HAP-1 (cell line): ENCODE measurements around the gene TAF11.
"Not testable (repeated sequence)": the region's sequence is repeated elsewhere in the genome, so short reads cannot be mapped to it uniquely, and the experiment has no call there.

Source experiments
- DNase-seq, 2 experiments: peaks; one replicate each; pipeline ENCODE4 v3.0.0-alpha.2; 2016 to 2020; ENCODE audit warnings: low spot score in 2 of 2
- H3K27me3 ChIP-seq: fragments of 250-450 bp; sonication (Bioruptor Pico); 2 replicates; pipeline ENCODE4 v1.5.1; 2020; ENCODE audit warnings: low read depth, mild to moderate bottlenecking, moderate library complexity
- H3K36me3 ChIP-seq: fragments of 250-450 bp; sonication (Bioruptor Pico); replicated peaks from 2 replicates; pipeline ENCODE4 v1.5.1; 2020; ENCODE audit warnings: mild to moderate bottlenecking
- H3K4me1 ChIP-seq: fragments of 250-450 bp; sonication (Bioruptor Pico); 2 replicates; pipeline ENCODE4 v1.5.1; 2020; ENCODE audit warnings: mild to moderate bottlenecking
- H3K4me3 ChIP-seq: fragments of 250-450 bp; sonication (Bioruptor Pico); 2 replicates; pipeline ENCODE4 v1.5.1; 2020; ENCODE audit warnings: mild to moderate bottlenecking, moderate library complexity
- H3K9me3 ChIP-seq: fragments of 250-450 bp; sonication (Bioruptor Pico); 2 replicates; pipeline ENCODE4 v1.5.1; 2020; ENCODE audit warnings: mild to moderate bottlenecking, moderate library complexity
- in situ Hi-C: fragments of 300-500 bp; cut with MboI; formaldehyde crosslinking; loops from 3 replicates; pipeline ENCODE4 v1.14.3; 2020; ENCODE audit warnings: low sequenced_read_pairs, inconsistent platforms, mixed read lengths

TAF11 gene

DNA sequence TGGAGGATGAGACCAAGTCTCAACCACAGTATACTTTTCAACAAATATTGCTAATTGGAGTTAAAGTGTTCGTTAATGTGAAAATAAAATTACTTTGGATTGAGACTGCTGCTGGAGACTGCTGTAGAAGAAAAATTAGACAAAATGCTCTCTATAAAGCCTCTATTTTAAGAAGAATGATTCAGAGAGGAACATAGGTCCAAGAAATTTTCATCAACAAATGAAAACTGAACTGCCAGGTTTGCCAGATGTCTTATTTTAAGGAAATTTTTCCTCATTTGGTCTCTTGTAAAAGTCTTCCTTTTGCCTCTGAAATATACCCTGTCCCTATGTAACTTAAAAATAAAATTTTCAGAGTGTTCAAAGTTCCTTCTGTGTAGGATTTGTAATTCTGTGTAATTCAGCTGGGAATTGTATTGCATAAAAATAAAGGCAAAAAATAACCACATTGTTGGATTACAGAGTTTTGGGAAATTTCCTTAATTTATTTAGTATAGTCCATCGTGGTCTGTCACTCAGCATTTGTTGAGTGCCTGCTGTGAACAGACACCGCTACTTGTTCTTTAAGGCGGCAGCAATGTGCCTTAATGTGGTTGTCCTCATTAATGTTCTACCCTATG lies 28.6 kb upstream of the TAF11 start:
- Histone ChIP-seq H3K9me3 (no peaks in the 10 kb centered on the region), H3K27me3 (no peaks in the 10 kb centered on the region), H3K36me3 (no peaks in the 10 kb centered on the region), H3K4me3 (no peak overlapping the region), H3K4me1 (peaks cover 5% of the 10 kb centered on the region)
- no peak for DNase-seq
- in situ Hi-C loops, result no loop called here

- in situ Hi-C loops, result no loop called here
- DNase-seq, result no peak
- H3K27me3 ChIP-seq, result no peaks in the 10 kb centered on the region
- no peaks in the 10 kb centered on the region for H3K9me3 ChIP-seq
- peaks cover 8% of the 10 kb centered on the region for H3K4me1 ChIP-seq
- H3K4me3 ChIP-seq, result no peak overlapping the region
- no peaks in the 10 kb centered on the region for H3K36me3 ChIP-seq
These were observed 26.5 kb upstream of the TAF11 start for GRCh38 chr6:34914358-34914757.

- DNase-seq, result no peak
- Histone ChIP-seq H3K9me3 (no peaks in the 10 kb centered on the region), H3K4me1 (peaks cover 8% of the 10 kb centered on the region), H3K27me3 (no peaks in the 10 kb centered on the region), H3K4me3 (no peak overlapping the region), H3K36me3 (no peaks in the 10 kb centered on the region)
- in situ Hi-C loops, result no loop called here
These were observed 25.0 kb upstream of the TAF11 start for GRCh38 chr6:34912715-34913464.

DNA sequence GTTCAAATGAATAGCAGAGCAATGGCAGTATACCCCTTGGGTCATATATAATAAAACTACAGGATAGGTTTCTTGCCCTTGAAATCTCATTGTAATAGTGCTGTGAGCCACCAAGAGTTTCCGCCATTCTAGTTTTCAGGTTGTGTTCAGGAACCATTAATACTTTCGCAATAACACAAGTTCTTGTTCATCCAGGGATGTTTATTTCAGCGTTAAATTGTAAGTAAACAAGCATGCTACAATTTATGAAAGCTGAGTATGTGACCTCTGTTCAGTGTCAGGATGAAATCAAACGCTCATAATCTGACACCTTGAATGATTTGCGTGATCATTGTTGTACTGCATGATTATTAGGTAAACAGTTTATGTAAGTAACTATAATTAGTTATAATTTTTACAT lies 24.0 kb upstream of the TAF11 start:
- Histone ChIP-seq H3K9me3 (no peaks in the 10 kb centered on the region), H3K4me3 (no peak overlapping the region), H3K27me3 (no peaks in the 10 kb centered on the region), H3K36me3 (no peaks in the 10 kb centered on the region), H3K4me1 (peaks cover 8% of the 10 kb centered on the region)
- in situ Hi-C loops, result no loop called here
- no peak for DNase-seq

- DNase-seq, result no peak
- Histone ChIP-seq H3K9me3 (no peaks in the 10 kb centered on the region), H3K4me1 (peaks cover 8% of the 10 kb centered on the region), H3K27me3 (no peaks in the 10 kb centered on the region), H3K36me3 (no peaks in the 10 kb centered on the region), H3K4me3 (no peak overlapping the region)
- in situ Hi-C loops, result no loop called here
These were observed 21.6 kb upstream of the TAF11 start for GRCh38 chr6:34909320-34909883.

DNA sequence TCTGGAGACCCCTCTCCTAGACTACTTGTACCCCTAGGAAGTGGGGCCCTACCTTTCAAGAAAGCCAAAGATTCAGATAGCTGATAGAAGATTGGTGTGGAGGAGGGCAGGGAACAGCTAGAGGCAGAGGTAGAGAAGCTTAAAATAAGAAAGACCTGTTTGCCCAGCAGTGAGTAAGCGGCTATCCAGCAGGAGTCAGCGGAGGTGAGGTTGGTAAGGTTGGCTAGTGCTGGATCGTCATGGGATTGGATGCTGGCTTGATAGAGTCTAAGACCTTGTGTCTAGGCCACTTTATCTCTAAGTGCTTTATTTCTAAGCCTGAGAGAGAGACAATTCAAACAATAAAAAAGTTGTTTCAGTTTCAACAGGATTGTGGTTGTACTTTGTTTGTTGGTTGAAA lies 20.4 kb upstream of the TAF11 start:
- DNase-seq, result no peak
- Histone ChIP-seq H3K36me3 (no peaks in the 10 kb centered on the region), H3K4me3 (no peak overlapping the region), H3K27me3 (no peaks in the 10 kb centered on the region), H3K4me1 (peaks cover 8% of the 10 kb centered on the region), H3K9me3 (no peaks in the 10 kb centered on the region)
- in situ Hi-C loops, result no loop called here

- Histone ChIP-seq H3K4me3 (no peak overlapping the region), H3K27me3 (no peaks in the 10 kb centered on the region), H3K4me1 (peaks cover 8% of the 10 kb centered on the region), H3K9me3 (no peaks in the 10 kb centered on the region), H3K36me3 (no peaks in the 10 kb centered on the region)
- in situ Hi-C loops, result no loop called here
- no peak for DNase-seq
These were observed 19.0 kb upstream of the TAF11 start for GRCh38 chr6:34906826-34907225.

GRCh38 chr6:34904990-34905613 lies 17.3 kb upstream of the TAF11 start:
- Histone ChIP-seq H3K9me3 (no peaks in the 10 kb centered on the region), H3K27me3 (no peaks in the 10 kb centered on the region), H3K36me3 (no peaks in the 10 kb centered on the region), H3K4me3 (no peak overlapping the region), H3K4me1 (peaks cover 11% of the 10 kb centered on the region)
- in situ Hi-C loops, result no loop called here
- no peak for DNase-seq

- Histone ChIP-seq H3K4me3 (no peak overlapping the region), H3K36me3 (no peaks in the 10 kb centered on the region), H3K9me3 (no peaks in the 10 kb centered on the region), H3K4me1 (0 out of 2 replicates have a peak, but pooled peaks cover 5% of the 10 kb centered on the region), H3K27me3 (no peaks in the 10 kb centered on the region)
- in situ Hi-C loops, result no loop called here
- DNase-seq, result no peak
These were observed 14.1 kb upstream of the TAF11 start for GRCh38 chr6:34901930-34902329.

DNA sequence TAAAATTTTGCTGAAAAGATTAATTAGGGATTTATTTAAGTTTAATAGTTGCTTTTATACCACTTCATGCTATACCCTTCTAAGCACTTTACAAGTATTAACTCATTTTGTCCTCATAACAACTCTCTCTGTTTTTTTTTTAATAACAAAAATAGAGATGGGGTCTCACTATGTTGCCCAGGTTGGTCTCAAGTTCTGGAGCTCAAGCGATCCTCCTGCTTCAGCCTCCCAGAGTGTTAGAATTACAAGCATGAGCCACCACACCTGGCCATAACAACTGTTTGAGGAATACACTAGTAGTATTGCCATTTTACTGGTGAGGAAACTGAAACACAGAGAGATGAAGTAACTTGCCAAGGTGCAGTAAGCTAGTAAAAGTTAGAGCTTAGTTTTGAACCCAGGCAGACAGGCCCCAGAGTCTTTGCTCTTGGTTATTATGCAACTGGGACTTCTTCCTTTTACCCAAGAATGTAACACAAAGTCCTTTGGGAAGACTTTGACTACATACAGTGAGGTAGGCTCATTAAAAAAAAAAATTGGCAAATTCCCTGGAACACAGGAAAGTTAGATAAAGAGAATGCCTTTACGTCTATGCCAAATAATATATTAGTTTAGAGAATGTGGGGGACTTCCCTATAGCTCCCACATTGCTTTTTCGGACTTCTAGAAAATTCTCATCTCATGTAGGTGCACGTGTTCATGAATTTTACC lies 12.6 kb upstream of the TAF11 start:
- DNase-seq, result no peak
- no peak overlapping the region for H3K4me3 ChIP-seq
- no peaks in the 10 kb centered on the region for H3K36me3 ChIP-seq
- no peaks in the 10 kb centered on the region for H3K9me3 ChIP-seq
- in situ Hi-C loops, result no loop called here
- peaks cover 6% of the 10 kb centered on the region for H3K4me1 ChIP-seq
- H3K27me3 ChIP-seq, result no peaks in the 10 kb centered on the region

DNA sequence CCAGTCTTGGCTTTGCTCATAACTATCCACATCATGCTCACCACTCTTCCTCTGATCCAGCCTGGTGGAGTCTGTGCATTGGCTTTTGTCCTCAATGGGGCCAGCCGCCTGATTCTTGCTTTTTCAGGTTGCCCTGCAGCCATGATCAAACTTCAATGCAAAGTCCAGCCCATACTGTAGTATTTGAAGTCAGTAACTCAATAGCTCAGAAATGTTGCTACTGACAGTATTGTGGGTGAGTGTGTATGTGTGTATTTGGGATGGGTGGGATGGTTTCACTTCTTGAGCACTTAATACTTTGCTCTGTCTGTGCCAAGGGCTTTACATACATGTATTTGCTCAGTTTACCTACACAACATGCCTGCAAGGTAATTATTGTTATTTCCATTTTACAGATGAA lies 11.9 kb upstream of the TAF11 start:
- DNase-seq, H3K9me3 ChIP-seq, H3K27me3 ChIP-seq, H3K4me3 ChIP-seq, H3K36me3 ChIP-seq, in situ Hi-C loops: not testable (repeated sequence)
- H3K4me1 ChIP-seq, result peaks cover 13% of the 10 kb centered on the region

GRCh38 chr6:34897716-34898115 lies 9.9 kb upstream of the TAF11 start:
- DNase-seq, result no peak
- no peaks in the 10 kb centered on the region for H3K9me3 ChIP-seq
- H3K36me3 ChIP-seq, result no peaks in the 10 kb centered on the region
- H3K27me3 ChIP-seq, result no peaks in the 10 kb centered on the region
- in situ Hi-C loops, result no loop called here
- H3K4me3 ChIP-seq, result no peak overlapping the region
- H3K4me1 ChIP-seq, result peaks cover 14% of the 10 kb centered on the region

DNA sequence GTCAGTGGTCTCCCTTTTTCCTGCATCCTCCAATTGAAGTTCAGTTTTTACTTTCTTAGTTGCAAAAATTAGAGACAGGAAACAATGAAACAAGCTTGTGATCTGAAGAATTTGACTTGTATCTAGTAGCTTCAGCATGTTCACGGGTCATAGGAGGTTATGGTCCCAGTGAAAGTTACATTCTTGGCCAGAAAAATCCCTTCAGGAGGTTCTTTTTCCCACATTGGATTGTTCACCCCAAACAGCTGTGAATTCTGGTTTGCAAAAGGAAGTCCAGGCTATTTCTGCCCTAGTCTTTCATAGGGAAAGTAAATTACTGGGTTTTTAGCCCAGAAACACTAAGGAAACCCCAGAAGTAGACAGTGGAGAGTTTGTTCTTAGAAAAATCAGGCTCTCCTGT lies 9.3 kb upstream of the TAF11 start:
- Histone ChIP-seq H3K4me3 (no peak overlapping the region), H3K9me3 (no peaks in the 10 kb centered on the region), H3K4me1 (peaks cover 14% of the 10 kb centered on the region), H3K27me3 (no peaks in the 10 kb centered on the region), H3K36me3 (no peaks in the 10 kb centered on the region)
- DNase-seq, result no peak
- in situ Hi-C loops, result no loop called here

DNA sequence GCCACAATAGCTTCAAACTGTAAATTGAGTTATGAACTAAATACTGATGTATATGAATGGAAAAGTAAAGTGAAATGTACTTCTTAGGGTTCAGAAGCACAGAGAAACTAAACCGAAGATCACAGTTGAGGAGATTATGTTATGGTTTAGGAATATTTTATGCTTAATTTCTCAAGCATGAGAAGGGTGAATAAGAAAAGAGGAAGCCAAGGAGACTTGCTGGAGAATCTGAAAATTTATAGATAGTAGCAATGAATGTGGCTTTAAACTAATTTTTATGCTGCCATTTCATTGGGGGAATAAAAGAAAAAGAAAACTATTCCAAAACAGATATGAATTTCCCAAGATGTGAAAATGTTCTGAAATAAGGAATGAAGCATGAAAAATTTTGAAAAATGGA lies 6.9 kb upstream of the TAF11 start:
- DNase-seq, result no peak

More for the DNA sequence above, 6.9 kb upstream of the TAF11 start:
- no peaks in the 10 kb centered on the region for H3K27me3 ChIP-seq
- H3K4me3 ChIP-seq, result no peak overlapping the region
- no peaks in the 10 kb centered on the region for H3K36me3 ChIP-seq
- in situ Hi-C loops, result no loop called here
- no peaks in the 10 kb centered on the region for H3K9me3 ChIP-seq
- peaks cover 14% of the 10 kb centered on the region for H3K4me1 ChIP-seq
